GM18519 (cell line): Measurements from ENCODE around the gene CSAD.

ENCODE experiments used
- ATAC-seq: cut with Tn5 transposase; IDR thresholded peaks from one replicate; pipeline ENCODE4 v1.9.1; 2021; ENCODE audit warnings: mild to moderate bottlenecking, moderate library complexity; ENCODE audit not compliant: unreplicated experiment, low FRiP score

CSAD gene

GRCh38 chr12:53152390-53152789, 28.3 kb downstream of the CSAD start:
- ATAC-seq = no peak

- ATAC-seq = no peak
These were observed 29.7 kb downstream of the CSAD start for GRCh38 chr12:53151039-53151438.

- ATAC-seq = no peak
These were observed 33.1 kb downstream of the CSAD start for GRCh38 chr12:53147653-53148052.

GRCh38 chr12:53147181-53147580, 33.5 kb downstream of the CSAD start:
- ATAC-seq = no peak

- ATAC-seq = no peak
These were observed 35.1 kb downstream of the CSAD start for GRCh38 chr12:53145383-53146260.

GRCh38 chr12:53143355-53143754, 37.4 kb downstream of the CSAD start:
- ATAC-seq = no peak

- no peak for ATAC-seq
These were observed 47.0 kb downstream of the CSAD start for GRCh38 chr12:53133722-53134121.

- no peak for ATAC-seq
These were observed 48.9 kb downstream of the CSAD start for GRCh38 chr12:53131844-53132243.

GRCh38 chr12:53128780-53129569, 51.8 kb downstream of the CSAD start:
- no peak for ATAC-seq

- no peak for ATAC-seq
These were observed 53.6 kb downstream of the CSAD start for GRCh38 chr12:53127169-53127568.

GRCh38 chr12:53124352-53124723, 56.4 kb downstream of the CSAD start:
- no peak for ATAC-seq

- ATAC-seq = no peak
These were observed 57.0 kb downstream of the CSAD start for GRCh38 chr12:53123578-53124351.

- ATAC-seq = no peak
These were observed 57.7 kb downstream of the CSAD start for GRCh38 chr12:53122961-53123468.

GRCh38 chr12:53120685-53121525, 59.8 kb downstream of the CSAD start:
- no peak for ATAC-seq

GRCh38 chr12:53118751-53119300, 61.9 kb downstream of the CSAD start:
- no peak for ATAC-seq

GRCh38 chr12:53115891-53116648, 64.7 kb downstream of the CSAD start:
- no peak for ATAC-seq

GRCh38 chr12:53115112-53115890, 65.4 kb downstream of the CSAD start:
- no peak for ATAC-seq

GRCh38 chr12:53113951-53114350, 66.8 kb downstream of the CSAD start:
- ATAC-seq = no peak
